HepG2 (cell line): ENCODE results near the gene SHCBP1L.

Source experiments
- GABPB1 ChIP-seq: IDR thresholded peaks from 2 replicates; pipeline ENCODE4 v1.6.1; 2016; ENCODE audit warnings: mild to moderate bottlenecking, missing genetic modification reagents, moderate library complexity, missing compliant biosample characterization
- NFE2L2 ChIP-seq: fragments of 150-350 bp; IDR thresholded peaks from 2 replicates; pipeline ENCODE4 v1.6.1; 2014; ENCODE audit warnings: low read length
- PAF1 ChIP-seq: IDR thresholded peaks from 2 replicates; pipeline ENCODE4 v1.6.1; 2016; ENCODE audit warnings: missing genetic modification reagents, missing compliant biosample characterization
- RNF2 ChIP-seq: fragments of 450-650 bp; conservative IDR thresholded peaks from 2 replicates; pipeline ENCODE4 v1.6.1; 2016; ENCODE audit warnings: low read depth
- SIN3A ChIP-seq: IDR thresholded peaks from 2 replicates; pipeline ENCODE4 v1.6.1; 2011; ENCODE audit warnings: low read depth, mild to moderate bottlenecking, control low read depth, low read length, borderline replicate concordance
- TAF1 ChIP-seq: sonication (generic); formaldehyde crosslinking; IDR thresholded peaks from 2 replicates; pipeline ENCODE4 v1.4.0; 2020; ENCODE audit warnings: missing genetic modification reagents
- YY1 ChIP-seq: IDR thresholded peaks from 2 replicates; pipeline ENCODE4 v1.6.1; 2011; ENCODE audit warnings: low read length, low read depth, moderate library complexity, mild to moderate bottlenecking; ENCODE audit not compliant: insufficient read depth, insufficient replicate concordance
- ZNF367 ChIP-seq: sonication (generic); formaldehyde crosslinking; IDR thresholded peaks from 2 replicates; pipeline ENCODE4 v1.4.0; 2020; ENCODE audit warnings: missing genetic modification reagents, borderline replicate concordance
- ZNF446 ChIP-seq: sonication (generic); formaldehyde crosslinking; IDR thresholded peaks from 2 replicates; pipeline ENCODE4 v1.5.0; 2020; ENCODE audit warnings: mild to moderate bottlenecking, missing genetic modification reagents
- ZSCAN21 ChIP-seq: sonication (generic); formaldehyde crosslinking; IDR thresholded peaks from 2 replicates; pipeline ENCODE4 v1.8.0; 2022; ENCODE audit warnings: mild to moderate bottlenecking, missing genetic modification reagents, moderate library complexity, borderline replicate concordance
- TF ChIP-seq, protein P1 (sequence below): sonication (generic); formaldehyde crosslinking; IDR thresholded peaks from 2 replicates; pipeline ENCODE4 v1.4.0; 2020; ENCODE audit warnings: missing genetic modification reagents
- TF ChIP-seq, protein P2 (sequence below): sonication (generic); formaldehyde crosslinking; IDR thresholded peaks from 2 replicates; pipeline ENCODE4 v1.5.0; 2020; ENCODE audit warnings: mild to moderate bottlenecking, missing genetic modification reagents, moderate library complexity

DNA sequence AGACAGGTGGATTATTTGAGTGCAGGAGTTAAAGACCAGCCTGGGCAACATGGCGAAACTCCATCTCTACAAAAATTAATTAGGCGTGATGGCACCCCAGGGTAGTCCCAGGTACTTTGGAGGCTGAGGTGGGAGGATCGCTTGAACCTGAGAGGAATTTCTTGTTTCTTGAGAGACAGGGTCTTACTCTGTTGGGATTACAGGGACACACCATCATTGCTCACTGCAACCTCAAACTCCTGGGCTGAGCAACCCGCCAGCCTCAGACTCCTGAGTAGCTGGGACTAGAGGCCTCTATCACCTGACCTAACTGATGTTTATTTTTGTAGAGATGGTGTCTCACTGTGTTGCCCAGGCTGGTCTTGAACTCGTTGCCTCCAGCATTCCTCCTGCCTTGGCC lies 89.0 kb downstream of the SHCBP1L start:
- TF ChIP-seq TAF1 (CRISPR knock-in tag): no peak
- TF ChIP-seq RNF2: no peak
- TF ChIP-seq, protein P1, sequence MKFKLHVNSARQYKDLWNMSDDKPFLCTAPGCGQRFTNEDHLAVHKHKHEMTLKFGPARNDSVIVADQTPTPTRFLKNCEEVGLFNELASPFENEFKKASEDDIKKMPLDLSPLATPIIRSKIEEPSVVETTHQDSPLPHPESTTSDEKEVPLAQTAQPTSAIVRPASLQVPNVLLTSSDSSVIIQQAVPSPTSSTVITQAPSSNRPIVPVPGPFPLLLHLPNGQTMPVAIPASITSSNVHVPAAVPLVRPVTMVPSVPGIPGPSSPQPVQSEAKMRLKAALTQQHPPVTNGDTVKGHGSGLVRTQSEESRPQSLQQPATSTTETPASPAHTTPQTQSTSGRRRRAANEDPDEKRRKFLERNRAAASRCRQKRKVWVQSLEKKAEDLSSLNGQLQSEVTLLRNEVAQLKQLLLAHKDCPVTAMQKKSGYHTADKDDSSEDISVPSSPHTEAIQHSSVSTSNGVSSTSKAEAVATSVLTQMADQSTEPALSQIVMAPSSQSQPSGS (CRISPR knock-in tag): no peak
- TF ChIP-seq, protein P2, sequence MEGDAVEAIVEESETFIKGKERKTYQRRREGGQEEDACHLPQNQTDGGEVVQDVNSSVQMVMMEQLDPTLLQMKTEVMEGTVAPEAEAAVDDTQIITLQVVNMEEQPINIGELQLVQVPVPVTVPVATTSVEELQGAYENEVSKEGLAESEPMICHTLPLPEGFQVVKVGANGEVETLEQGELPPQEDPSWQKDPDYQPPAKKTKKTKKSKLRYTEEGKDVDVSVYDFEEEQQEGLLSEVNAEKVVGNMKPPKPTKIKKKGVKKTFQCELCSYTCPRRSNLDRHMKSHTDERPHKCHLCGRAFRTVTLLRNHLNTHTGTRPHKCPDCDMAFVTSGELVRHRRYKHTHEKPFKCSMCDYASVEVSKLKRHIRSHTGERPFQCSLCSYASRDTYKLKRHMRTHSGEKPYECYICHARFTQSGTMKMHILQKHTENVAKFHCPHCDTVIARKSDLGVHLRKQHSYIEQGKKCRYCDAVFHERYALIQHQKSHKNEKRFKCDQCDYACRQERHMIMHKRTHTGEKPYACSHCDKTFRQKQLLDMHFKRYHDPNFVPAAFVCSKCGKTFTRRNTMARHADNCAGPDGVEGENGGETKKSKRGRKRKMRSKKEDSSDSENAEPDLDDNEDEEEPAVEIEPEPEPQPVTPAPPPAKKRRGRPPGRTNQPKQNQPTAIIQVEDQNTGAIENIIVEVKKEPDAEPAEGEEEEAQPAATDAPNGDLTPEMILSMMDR (CRISPR knock-in tag): no peak
- no peak for TF ChIP-seq NFE2L2
- TF ChIP-seq ZSCAN21 (CRISPR knock-in tag): no peak
- no peak for TF ChIP-seq ZNF367 (CRISPR knock-in tag)
- no peak for TF ChIP-seq SIN3A
- TF ChIP-seq GABPB1 (CRISPR knock-in tag): no peak
- no peak for TF ChIP-seq ZNF446 (CRISPR knock-in tag)
- TF ChIP-seq YY1: no peak
- no peak for TF ChIP-seq PAF1 (CRISPR knock-in tag)
